Esophagus muscularis mucosa (tissue), 4 donors: ENCODE results near the gene MED13L.

ENCODE experiments used
- CTCF ChIP-seq, 3 experiments: fragments of 200-600 bp in 2 of 3; fragments of 450-650 bp in 1 of 3; sonication (generic) in 2 of 3; IDR thresholded peaks; one replicate each; pipeline ENCODE4 v1.5.1; 2017 to 2019; ENCODE audit warnings: antibody characterized with exemption in 3 of 3, mild to moderate bottlenecking in 2 of 3, moderate library complexity in 1 of 3
- EP300 ChIP-seq: sonication (generic); formaldehyde crosslinking; IDR thresholded peaks from one replicate; pipeline ENCODE4 v1.6.1; 2017; ENCODE audit warnings: antibody characterized with exemption
- POLR2A ChIP-seq: fragments of 450-650 bp; IDR thresholded peaks from one replicate; pipeline ENCODE4 v1.6.1; 2017; ENCODE audit warnings: antibody characterized with exemption, moderate library complexity, mild to moderate bottlenecking, low read depth
- POLR2AphosphoS5 ChIP-seq, 2 donors: sonication (generic); formaldehyde crosslinking; IDR thresholded peaks; one replicate each; pipeline ENCODE4 v1.6.1; 2017; ENCODE audit warnings: antibody characterized with exemption in 2 of 2

DNA sequence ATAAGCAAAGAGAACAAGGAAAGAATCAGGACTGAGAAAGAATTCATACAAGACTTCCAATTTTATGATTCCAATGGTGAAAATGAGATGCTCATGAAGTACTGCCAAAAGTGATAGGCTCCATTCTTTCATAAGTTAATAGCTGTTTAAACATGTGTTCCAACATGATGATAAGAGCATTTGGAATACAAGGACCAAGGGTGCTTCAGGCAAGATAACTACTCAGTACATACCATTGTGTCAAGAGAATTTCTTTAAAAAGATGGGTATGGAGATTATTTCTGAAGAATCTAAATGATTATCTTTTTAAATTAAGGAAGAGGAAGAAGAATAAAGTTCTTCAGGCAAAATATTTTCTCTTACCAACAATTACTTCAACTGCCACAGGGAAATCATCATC is 258.1 kb downstream of the MED13L start:
- no peak for TF ChIP-seq POLR2A
- TF ChIP-seq CTCF (IDR thresholded peaks at IDR 0.05), result no peak
- TF ChIP-seq EP300, result no peak
- TF ChIP-seq POLR2AphosphoS5 (IDR thresholded peaks at IDR 0.05), result no peak
